Fibroblast of lung (primary cell): ENCODE measurements around the gene DCST2. TPM values are rescaled to one million over a fixed set of nuclear protein-coding genes. Genes with fewer than 3 reads are reported as not detected.

Source experiments
- DNase-seq, 2 donors: peaks; one replicate each; pipeline versions ENCODE4 v3.0.0 to v3.0.0-alpha.2; 2010; ENCODE audit warnings: low read depth in 2 of 2
- H2AFZ ChIP-seq: 2 replicates; pipeline ENCODE4 v1.5.1; 2012; ENCODE audit warnings: low read length, control low read depth, inconsistent platforms
- H3K27ac ChIP-seq: 2 replicates; pipeline ENCODE4 v1.5.1; 2011; ENCODE audit warnings: low read length, control low read depth; ENCODE audit not compliant: insufficient read depth
- H3K27me3 ChIP-seq: 2 replicates; pipeline ENCODE4 v1.5.1; 2011; ENCODE audit warnings: mild to moderate bottlenecking, low read length; ENCODE audit not compliant: control insufficient read depth, insufficient read depth
- H3K36me3 ChIP-seq: 2 replicates; pipeline ENCODE4 v1.5.1; 2011; ENCODE audit warnings: low read length; ENCODE audit not compliant: control insufficient read depth, insufficient read depth
- H3K4me1 ChIP-seq: 2 replicates; pipeline ENCODE4 v1.5.1; 2011; ENCODE audit warnings: low read length; ENCODE audit not compliant: control insufficient read depth, insufficient read depth; ENCODE audit errors: extremely low read depth
- H3K4me2 ChIP-seq: 2 replicates; pipeline ENCODE4 v1.5.1; 2011; ENCODE audit warnings: low read length, control low read depth; ENCODE audit not compliant: insufficient read depth; ENCODE audit errors: extremely low read depth
- H3K4me3 ChIP-seq, 4 experiments: fragments of 200-600 bp in 1 of 4; sonication (generic) in 1 of 4; replicated peaks in 1 of 4; 2 replicates each; pipeline ENCODE4 v1.5.1; 2011 to 2016; ENCODE audit warnings: low read length in 4 of 4, low read depth in 3 of 4, mild to moderate bottlenecking in 3 of 4, control low read depth in 2 of 4, inconsistent platforms in 1 of 4, mixed read lengths in 1 of 4; ENCODE audit not compliant: insufficient read depth in 1 of 4; ENCODE audit errors: control extremely low read depth in 1 of 4
- H3K79me2 ChIP-seq: 2 replicates; pipeline ENCODE4 v1.5.1; 2012; ENCODE audit warnings: mild to moderate bottlenecking, low read length, inconsistent platforms; ENCODE audit not compliant: control insufficient read depth, insufficient read depth
- H3K9ac ChIP-seq: 2 replicates; pipeline ENCODE4 v1.5.1; 2011; ENCODE audit warnings: mild to moderate bottlenecking, low read length, control low read depth; ENCODE audit not compliant: insufficient read depth
- H3K9me3 ChIP-seq: 2 replicates; pipeline ENCODE4 v1.5.1; 2012; ENCODE audit warnings: low read depth, low read length; ENCODE audit not compliant: control insufficient read depth, insufficient read depth
- H4K20me1 ChIP-seq: 2 replicates; pipeline ENCODE4 v1.5.1; 2011; ENCODE audit warnings: low read length; ENCODE audit not compliant: control insufficient read depth, insufficient read depth; ENCODE audit errors: extremely low read depth
- CTCF ChIP-seq, 2 donors: IDR thresholded peaks in 1 of 2; conservative IDR thresholded peaks in 1 of 2; 1 replicate in 1 of 2; 2 replicates in 1 of 2; pipeline ENCODE4 v1.5.1; 2011 to 2012; ENCODE audit warnings: low read length in 2 of 2, control low read depth in 1 of 2, inconsistent platforms in 1 of 2, low read depth in 1 of 2, mild to moderate bottlenecking in 1 of 2
- EZH2 ChIP-seq: IDR thresholded peaks from 2 replicates; pipeline ENCODE4 v1.5.1; 2012; ENCODE audit warnings: low read length, control low read depth, mild to moderate bottlenecking; ENCODE audit errors: missing control alignments
- polyA plus RNA-seq, 2 donors: library from polyadenylated mRNA; depleted of rRNA in 1 of 2; stranded (reverse) in 1 of 2; unstranded in 1 of 2; fragments of >200 nt; gene quantifications; 2 replicates each; pipeline ENCODE4 v1.2.1, GENCODE V29; 2011 to 2012; ENCODE audit warnings: missing spikeins in 1 of 2
- total RNA-seq: library from RNA; depleted of rRNA; stranded (reverse); fragments of >200 nt; gene quantifications from 2 replicates; pipeline ENCODE4 v1.2.1, GENCODE V29; 2014

Gene DCST2
- total and polyA plus RNA-seq, 2 donors (not counting 1 experiment from before 2014, with no cell fraction given): 0.06 to 0.17 TPM

DNA sequence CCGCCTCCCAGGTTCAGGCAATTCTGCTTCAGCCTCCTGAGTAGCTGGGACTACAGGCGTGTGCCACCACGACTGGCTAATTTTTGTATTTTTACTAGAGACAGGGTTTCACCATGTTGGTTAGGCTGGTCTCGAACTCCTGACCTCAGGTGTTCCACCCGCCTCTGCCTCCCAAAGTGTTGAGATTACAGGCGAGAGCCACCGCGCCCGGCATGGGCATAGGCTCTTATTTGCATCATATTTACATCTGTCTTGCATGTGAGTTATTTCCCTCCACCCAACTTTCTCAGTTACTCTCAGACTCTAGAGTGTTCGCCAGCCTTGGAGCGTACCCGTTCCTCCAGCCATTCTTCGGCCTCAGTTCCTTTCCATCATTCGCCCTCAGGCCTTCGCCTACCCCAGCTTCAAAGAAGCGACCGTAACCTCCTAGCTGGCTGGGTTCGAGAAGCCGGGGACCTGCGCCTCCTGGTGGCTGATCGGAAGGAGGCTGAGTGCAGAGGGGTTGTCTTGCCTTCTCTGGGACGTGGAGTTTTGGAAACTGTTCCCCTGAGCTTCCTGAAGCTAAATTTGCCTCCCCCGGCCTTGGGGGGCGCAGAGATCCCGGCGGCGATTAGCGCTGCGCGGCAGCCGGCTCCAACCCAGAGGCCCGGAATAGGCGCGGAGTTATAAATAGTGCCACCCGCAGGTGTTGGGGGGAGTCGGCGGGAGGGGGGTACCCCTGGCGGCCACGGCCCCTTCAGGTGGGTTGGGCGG lies 34.6 kb downstream of the DCST2 start:
- H3K27me3 ChIP-seq: no peaks in the 10 kb centered on the region
- H4K20me1 ChIP-seq: no peaks in the 10 kb centered on the region
- peak; percentile 59 to 76 for DNase-seq
- peak overlapping the region; percentile 67 for H3K4me2 ChIP-seq
- no peak overlapping the region for H3K9ac ChIP-seq
- peak; percentile 96 for TF ChIP-seq CTCF (conservative IDR thresholded peaks at IDR 0.05 in 1 of 2, IDR thresholded peaks at IDR 0.05 in 1 of 2; ENCODE audit: low read depth in 1 of 2, low read length in 2 of 2)
- TF ChIP-seq EZH2: no peak
- peak overlapping the region; percentile 9 for H2AFZ ChIP-seq
- H3K4me3 ChIP-seq: peak overlapping the region in 2 of 4 experiments; percentile 42 to 46
- peaks cover 8% of the 10 kb centered on the region for H3K79me2 ChIP-seq
- peaks cover 15% of the 10 kb centered on the region for H3K4me1 ChIP-seq
- no peaks in the 10 kb centered on the region for H3K36me3 ChIP-seq
- H3K9me3 ChIP-seq: no peaks in the 10 kb centered on the region
- H3K27ac ChIP-seq: no peak overlapping the region

DNA sequence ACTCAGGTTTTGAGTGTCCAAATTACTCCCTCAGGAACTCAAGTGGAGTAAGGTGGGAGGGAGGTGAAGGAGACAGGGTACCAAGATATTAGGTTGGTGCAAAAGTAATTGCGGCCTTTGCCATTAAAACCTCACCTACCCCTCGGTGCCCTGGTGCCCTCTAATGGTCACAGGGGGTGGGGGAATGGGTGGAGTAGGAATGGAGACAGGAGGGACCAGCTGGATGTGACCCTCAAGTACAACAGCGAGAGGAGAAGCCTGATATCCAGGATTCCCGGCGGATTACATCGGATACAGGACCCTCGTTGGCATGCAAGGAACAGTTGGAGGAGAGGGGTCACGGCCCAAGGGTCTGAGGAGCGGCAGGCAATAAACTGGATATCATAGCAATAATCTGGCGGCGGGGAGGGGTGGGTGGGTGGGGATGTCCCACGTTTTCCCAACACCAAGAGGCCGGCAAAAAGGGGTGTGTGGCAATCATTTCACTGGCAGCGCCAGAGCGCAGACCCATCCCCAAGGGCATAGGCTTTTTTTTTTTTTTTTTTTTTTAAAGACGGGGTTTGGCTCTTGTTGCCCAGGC lies 35.3 kb downstream of the DCST2 start:
- Histone ChIP-seq H3K9me3 (no peaks in the 10 kb centered on the region), H3K27me3 (no peaks in the 10 kb centered on the region)
- TF ChIP-seq CTCF (conservative IDR thresholded peaks at IDR 0.05 in 1 of 2, IDR thresholded peaks at IDR 0.05 in 1 of 2; ENCODE audit: low read depth in 1 of 2, low read length in 2 of 2) (no peak), EZH2 (no peak)

GRCh38 chr1:154996966-154997701 lies 36.4 kb downstream of the DCST2 start:
- Histone ChIP-seq H3K27ac (no peak overlapping the region), H2AFZ (no peak overlapping the region), H3K79me2 (no peaks in the 10 kb centered on the region), H3K9me3 (no peaks in the 10 kb centered on the region), H4K20me1 (no peaks in the 10 kb centered on the region), H3K9ac (no peak overlapping the region), H3K4me2 (no peak overlapping the region), H3K4me3 (no peak overlapping the region), H3K27me3 (no peaks in the 10 kb centered on the region), H3K4me1 (peaks cover 15% of the 10 kb centered on the region), H3K36me3 (no peaks in the 10 kb centered on the region)
- no peak for TF ChIP-seq EZH2
- TF ChIP-seq CTCF (conservative IDR thresholded peaks at IDR 0.05 in 1 of 2, IDR thresholded peaks at IDR 0.05 in 1 of 2; ENCODE audit: low read depth in 1 of 2, low read length in 2 of 2): no peak
- no peak for DNase-seq

More for the DNA sequence above, 35.3 kb downstream of the DCST2 start:
- peaks cover 15% of the 10 kb centered on the region for H3K4me1 ChIP-seq
- no peak overlapping the region for H2AFZ ChIP-seq
- no peak overlapping the region for H3K4me3 ChIP-seq
- no peak for DNase-seq
- H3K4me2 ChIP-seq: no peak overlapping the region
- no peak overlapping the region for H3K9ac ChIP-seq
- H3K79me2 ChIP-seq: peaks cover 5% of the 10 kb centered on the region
- no peaks in the 10 kb centered on the region for H4K20me1 ChIP-seq
- no peaks in the 10 kb centered on the region for H3K36me3 ChIP-seq
- no peak overlapping the region for H3K27ac ChIP-seq
